ENCODE measurements around the gene AKAP8. TPM values are rescaled to one million over a fixed set of nuclear protein-coding genes. Genes with fewer than 3 reads are reported as not detected.

The AKAP8 gene
- total RNA-seq, 1 donor from 2014 or later: 12.8 TPM

DNA sequence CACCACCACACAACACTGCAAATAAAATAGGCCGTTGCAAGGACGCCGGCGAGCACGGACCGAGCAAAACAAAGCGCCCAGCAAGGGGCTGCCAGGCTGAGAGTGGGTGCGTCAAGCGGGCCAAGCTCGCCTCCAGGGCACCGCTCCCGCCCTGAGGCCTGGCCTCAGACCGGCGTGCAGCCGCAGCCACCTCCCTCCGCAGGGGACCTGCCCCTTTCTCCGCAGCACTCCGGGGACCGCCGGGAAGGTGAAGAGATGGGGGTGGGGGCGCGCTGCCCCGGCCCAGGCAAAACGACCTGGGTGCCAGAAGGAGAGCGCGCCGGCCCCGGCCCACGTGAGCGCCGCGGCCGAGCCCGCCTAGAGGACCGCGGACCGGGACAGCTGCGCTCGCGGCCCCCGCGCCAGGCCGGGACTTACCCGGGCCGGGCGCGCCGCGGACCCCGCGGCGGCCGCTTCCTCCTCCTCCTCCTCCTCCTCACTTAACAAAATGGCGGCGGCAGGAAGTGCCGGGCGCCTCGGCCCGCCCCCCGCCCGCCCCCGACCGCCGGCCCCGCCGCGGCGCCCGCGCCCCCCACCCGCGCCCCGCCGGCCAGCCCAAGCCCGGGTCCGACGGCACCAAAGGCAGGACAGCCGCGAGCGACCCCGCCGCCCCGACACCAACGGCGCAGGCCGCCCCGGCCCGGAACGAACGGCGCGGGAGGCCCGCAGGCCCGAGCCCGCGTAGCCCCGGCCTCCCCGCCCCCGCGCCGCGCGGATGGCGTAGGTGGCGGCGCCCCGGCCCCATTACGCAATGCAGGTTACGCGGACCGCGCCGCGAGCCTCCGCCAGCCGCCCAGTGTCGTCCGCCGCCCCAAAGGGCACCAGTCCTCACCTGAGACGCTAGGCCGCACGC lies 47.9 kb downstream of the AKAP8 start:
- DNase-seq: no peak

DNA sequence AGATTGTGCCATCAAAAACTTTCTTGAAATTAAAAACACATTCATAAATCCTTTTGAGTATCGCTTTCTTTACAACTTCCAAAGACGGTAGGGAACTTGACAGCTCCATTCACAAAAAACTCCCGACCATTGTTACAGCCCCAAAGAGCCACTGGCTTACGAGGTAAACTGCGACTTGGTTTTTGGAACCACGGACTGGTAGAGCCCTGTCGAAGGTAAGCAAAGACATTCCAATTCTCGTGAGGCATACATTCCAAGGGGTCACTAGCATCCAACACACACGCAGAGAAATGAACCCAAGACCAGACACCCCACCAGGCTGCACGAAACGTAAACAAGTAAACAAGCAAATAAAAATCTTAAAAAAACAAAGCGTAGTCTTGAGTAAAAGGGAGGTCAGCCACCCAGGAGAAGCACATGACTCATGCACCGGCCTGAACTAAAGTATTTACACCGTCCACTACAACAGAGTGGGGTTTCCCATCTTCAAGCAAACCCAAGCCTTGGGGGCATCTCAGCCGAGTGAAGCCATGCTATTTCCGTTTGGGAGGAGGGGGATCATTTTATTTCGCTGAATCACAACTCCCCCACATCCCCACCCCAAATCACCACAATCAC lies 48.7 kb downstream of the AKAP8 start:
- DNase-seq: no peak

DNA sequence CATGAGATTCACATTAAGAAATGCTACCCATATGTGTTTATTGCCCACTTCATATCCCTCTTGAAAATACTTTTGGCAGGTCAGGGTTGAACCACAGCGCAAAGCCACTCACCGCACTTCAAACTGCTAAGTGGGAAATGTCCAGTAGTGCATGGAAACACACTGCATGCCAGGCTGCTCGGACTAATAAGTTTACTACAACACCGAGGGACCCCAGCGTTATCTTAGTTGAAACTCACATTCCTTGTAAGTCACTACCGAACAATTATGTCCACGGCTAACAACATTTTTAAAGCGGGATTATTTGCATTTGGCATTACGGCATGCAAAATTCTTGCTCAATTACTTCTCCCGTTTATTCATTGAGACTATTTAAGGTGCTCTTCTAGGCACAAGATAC lies 51.3 kb downstream of the AKAP8 start:
- DNase-seq: no peak

DNA sequence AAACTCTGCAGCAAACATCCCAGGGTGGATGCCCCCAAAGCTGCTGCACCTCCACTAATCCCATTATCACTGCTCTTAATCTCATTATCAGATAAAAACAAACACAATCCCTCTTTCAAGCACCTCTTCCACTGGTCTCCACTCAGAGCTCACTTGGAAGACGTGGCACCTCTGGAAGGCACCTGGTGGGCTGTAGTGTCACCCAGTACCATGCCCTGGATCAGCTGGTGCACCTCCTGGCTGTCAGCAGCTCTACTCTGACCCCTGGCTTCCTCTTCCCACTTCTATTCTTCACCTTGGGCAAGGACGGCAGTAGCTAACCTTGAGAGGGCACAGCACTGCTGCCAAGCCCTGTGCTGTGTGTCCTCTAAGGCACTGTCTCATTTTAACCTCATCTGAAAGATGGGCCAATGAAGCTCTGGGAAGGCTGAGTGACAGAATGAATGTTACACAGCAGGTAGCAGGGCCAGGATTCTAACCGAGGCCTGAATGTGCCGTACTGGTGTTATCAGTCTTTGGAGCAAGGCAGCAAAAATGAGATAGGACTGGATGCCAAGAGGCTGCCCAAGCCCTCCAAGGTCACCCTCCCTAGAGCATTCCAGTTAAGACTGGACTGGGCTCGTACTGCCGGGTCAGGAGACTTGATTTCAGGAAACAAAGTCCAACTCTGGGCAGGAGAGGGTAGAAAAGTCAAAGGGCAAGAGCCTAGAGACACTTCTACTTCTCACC lies 54.6 kb downstream of the AKAP8 start:
- DNase-seq: no peak

DNA sequence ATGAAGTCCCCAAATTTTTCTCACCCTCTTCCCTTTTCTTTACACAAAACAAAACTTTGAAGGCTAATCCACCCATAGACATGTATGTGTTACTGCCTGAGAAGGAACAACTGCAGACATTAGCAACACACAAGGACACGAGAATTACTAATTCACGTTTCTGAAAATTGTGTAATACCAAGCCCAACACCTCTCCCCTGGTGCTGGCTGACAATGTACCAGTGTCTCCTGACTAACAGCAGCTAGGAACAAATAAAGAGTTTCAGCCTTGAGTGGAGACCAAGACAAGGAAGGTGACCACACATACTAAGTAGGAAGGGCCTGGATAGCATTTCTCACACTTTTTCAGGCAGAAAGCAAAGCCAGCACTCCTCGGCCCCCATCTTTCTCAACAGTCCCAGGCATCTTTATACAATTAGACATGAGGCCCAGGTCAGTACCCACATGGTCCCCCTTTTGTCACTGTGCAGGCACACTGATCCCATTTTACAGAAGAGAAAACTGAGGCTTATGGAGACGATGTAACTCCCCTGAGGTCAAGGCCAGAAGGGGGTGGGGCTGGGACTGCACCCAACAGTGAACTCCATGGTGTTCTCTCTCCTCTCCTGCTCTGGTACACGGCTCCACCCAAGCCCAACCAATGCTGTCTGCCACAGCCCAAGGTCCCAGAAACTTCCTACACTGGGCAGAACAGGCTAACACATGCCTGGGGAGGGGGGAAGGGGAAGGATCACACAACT lies 55.9 kb downstream of the AKAP8 start:
- DNase-seq: no peak

DNA sequence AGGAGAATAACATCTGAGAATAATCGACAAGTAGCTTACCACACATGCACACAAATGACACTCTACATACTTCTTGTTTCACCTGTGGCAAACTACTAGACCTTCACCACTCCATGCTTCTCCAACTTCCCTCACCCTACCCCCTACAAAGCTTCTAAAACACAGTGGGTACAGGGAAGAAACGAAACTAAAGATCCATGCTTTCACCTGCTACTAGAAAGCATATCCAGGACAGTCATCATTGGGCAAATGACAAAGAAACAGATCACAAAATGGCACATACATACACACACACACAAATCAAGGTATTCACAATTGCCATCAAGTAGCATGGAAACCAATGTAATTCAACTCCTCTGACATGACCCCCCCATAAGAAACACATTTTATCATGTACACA lies 57.8 kb downstream of the AKAP8 start:
- no peak for DNase-seq

DNA sequence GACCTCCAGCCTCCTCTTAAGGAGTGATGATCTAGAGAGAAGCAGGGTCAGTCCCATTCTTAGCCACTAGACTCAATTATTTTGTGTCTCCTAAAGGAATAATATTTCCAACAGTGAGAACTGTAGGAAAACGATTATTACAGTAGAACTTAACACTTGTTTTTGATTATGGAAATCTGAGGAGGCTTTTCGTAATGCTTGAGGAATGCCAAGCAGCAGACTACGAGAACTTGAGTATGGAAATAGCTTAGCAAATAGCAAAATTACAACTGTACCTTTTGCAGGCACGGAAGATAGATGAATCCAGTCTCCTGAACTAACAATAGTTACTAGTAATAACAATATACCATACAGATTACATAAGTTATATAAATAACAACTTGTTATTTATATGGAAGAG lies 59.5 kb downstream of the AKAP8 start:
- peak; percentile 83 for DNase-seq

DNA sequence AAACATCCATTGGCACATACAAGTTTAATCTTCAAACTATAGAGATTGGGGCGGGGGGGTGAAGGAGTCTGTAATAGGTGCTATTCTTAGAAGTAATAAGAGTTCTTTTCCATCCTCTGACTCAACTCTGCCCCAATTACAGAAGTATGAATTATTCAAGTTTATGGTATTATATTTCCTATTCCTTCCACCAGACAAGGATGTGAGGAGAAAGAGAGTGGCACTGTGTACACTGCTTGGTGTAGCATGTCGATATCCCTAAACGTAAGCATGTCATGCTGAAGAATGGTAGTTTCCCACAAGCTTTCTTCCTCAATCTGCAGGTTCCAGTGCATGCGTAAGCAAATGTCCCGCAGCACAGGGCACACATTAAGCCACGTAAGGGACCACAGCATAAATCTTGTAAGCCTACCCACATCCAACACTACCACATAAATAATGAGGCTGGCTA lies 61.3 kb downstream of the AKAP8 start:
- DNase-seq: no peak

DNA sequence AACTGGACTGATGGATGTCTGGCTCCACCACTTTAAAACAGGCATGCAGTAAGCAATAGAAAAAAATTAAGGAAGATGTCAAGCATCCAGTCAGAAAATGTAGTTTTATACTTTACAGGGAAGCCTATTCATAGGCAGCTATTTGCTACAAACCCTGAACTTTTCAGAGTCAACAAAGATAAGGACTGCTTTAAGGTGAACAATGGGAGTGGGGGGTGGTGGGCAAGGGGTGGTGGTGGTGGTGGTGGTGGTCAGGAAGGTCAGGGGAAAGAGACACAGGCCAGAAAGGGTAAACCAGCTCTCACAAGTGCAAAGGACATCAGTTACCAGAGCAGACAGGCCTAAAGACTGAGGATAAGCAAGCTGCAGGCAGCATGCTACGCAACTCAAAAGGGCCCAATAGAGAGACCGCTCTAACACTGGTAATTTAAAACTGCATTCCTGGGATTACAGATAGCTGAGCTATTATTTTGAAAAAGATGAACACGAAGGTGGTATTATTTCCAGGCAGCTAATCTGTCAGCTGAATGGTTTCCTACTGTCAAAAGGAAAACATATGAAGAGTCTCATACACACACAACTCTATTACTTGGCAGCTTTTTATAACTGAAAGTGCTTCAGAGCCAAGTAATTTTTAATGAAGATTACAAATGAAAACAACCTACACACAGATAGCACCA lies 62.1 kb downstream of the AKAP8 start:
- DNase-seq: no peak

DNA sequence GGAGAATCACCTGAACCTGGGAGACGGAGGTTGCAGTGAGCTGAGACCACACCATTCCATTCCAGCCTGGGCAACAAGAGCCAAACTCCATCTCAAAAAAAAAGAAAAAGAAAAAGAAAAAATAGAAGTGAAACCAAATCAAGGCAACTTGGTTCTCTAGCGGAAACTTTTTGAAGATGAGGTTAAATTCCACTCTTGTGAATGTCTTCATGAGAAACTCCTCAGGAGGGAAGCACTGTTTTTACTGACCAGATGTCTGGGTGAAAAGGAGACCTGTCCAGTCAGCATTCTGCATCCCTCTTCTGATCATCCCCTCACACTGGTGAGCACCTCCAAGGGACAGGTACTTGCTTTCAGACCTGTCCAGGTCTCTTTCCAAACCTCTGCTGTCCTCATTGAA lies 63.1 kb downstream of the AKAP8 start:
- DNase-seq: no peak

DNA sequence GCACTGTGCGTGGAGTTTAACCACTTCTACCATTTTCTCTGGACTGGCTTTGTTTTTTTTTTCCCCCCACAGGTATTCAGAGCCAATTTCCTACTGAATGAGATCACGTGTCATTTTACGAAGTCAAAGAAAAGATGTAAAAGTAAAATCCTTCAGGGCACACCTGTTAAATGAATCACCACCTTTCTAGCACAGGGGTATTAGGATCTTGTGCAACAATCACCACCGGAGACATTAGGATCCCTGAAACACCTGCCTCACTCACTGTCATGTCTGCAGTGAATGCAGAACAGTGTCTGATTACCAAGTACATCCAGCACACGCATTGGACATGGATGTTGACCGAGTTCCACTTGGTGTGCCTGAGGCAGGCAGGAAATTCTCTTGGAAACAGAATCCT lies 64.5 kb downstream of the AKAP8 start:
- no peak for DNase-seq

DNA sequence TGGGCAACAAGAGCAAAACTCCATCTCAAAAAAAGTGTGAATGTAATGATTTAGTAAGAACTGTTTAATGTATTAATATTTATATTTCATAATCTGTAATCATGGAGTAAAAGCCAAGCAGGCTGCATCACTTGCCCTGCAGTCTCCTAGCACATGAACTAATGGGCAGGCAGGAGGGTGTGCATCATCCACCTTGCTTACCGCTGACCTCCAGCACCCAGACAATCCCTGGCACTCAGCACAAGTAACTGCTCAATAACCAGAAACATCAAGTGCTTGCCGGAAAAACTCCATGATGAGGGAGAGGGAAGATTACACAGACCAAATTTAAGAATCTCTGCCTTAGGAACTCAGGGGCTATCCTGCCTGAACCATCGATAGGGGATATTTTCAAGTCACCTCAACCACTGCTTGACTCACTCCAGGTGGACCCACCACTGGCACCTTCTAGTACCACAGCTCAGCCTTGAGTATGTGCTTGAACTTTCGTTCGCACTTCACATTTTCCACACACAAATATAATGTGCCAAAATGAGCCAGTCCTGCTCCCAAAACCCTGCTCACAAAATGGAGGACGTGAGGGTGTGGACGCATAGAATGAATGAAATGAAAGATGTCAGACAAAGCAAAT lies 65.8 kb downstream of the AKAP8 start:
- no peak for DNase-seq

DNA sequence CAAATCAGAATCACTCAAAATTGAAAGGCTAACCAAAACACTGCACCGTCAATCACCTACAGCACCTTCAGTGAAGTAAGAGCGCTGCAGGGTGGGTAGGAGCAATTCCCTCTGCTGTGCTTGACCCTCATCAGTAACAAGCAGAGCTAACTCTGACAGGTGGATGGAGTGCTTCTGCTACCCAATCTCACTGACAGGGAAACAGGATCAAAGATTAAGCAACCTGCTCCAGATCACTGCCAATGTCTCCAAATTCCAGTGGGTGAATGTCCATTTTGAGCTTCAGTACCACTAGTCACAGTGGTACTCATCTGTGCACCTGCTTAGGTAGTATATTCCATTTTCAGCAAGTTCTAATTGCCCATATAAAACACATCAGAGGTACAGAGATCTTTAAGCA lies 72.4 kb downstream of the AKAP8 start:
- DNase-seq: no peak

DNA sequence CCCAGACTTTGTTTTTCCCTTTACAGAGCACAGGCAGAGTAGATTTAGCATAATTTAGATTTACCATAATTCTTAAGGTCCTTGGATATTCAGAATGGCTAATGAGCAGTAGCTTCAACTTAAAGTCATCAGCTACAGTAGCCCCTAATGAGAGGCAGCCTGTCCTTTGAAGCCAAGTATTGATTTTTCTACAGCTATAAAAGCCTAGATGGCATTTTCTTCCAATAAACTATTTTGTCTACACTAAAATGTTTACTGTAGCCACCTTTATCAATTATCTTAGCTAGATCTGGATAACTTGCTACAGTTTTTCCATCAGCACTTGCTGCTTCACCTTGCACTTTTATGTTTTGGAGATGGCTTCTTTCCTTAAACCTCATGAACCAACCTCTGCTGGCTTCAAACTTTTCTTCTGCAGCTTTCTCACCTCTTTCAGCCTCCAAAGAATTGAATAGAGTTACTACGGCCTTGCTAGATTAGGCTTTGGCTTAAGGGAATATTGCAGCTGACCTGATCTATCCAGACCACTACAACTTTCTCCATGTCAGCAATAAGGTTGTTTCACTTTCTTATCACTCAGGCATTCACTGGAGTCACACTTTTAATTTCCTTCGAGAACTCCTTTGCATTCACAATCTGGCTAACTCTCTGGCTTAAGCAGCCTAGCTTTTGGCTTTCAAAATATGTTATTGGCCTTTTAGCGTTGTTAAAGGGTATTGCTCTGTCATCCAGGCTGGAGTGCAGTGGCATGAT lies 73.8 kb downstream of the AKAP8 start:
- DNase-seq: no peak

DNA sequence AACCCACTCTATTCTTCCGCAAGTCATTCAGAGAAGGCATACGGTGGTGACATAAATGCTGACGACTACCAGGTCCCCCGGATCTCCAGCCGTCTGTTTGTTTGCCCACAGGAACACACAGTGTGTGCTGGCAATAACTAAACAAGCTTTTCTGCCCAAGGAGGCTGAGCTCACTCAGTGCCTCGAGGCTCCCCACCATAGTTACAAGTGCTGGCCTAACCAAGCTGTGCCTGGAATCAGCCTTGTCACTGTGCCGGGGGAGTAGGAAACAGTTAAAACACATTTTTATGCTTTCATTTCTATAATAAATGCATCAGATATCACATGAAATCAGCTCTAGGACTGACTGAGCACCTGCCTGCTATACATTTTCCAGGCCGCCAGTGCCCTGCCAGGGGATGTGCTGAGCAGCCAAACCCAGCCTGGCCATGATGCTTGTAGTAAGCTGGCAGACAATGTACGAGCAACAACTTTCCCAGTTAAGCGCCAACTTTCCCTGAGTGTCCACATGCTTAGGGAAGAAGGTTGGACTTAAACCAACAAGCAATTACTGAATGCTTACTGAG lies 75.4 kb downstream of the AKAP8 start:
- DNase-seq: no peak

Small RNA genes within 50 kb of the gene (small RNA-seq; reads per million reads assigned to genes)
- not detected for gene AC005776.1 (ENCODE audit: low replicate concordance)

Other genes starting within 250 kb of the AKAP8 start
- gene NOTCH3, start 178.8 kb downstream of the AKAP8 start, total RNA-seq: 69.0 TPM
- gene EPHX3, start 147.3 kb downstream of the AKAP8 start, total RNA-seq: 5.0 TPM
- gene BRD4, start 47.2 kb downstream of the AKAP8 start, total RNA-seq: 23.1 TPM
- gene AKAP8L, start 39.2 kb upstream of the AKAP8 start, total RNA-seq: 57.1 TPM
- 11.5 TPM for gene WIZ, start 70.2 kb upstream of the AKAP8 start, total RNA-seq
- 0.99 TPM for gene RASAL3, start 84.8 kb upstream of the AKAP8 start, total RNA-seq
- gene PGLYRP2, start 99.7 kb upstream of the AKAP8 start, total RNA-seq: 1.1 TPM
- gene CYP4F22, start 128.7 kb upstream of the AKAP8 start, total RNA-seq: 15.2 TPM
- 1.8 TPM for gene CYP4F8, start 235.4 kb upstream of the AKAP8 start, total RNA-seq